Stimulated activated naive B cell treated with anti-CD40 and anti-IgM and Interleukin-4, amounts not matched to agents 10 μg/mL and 1 μg/mL and 100 μg/mL, for 72 hours (primary cell): ENCODE results near the gene SNRNP25.

Source experiments
- ATAC-seq, 2 donors: fragments of 150-1000 bp; cut with Tn5 transposase; replicated peaks; 2 replicates each; pipeline ENCODE4 v1.10.0; 2021; ENCODE audit warnings: moderate library complexity in 1 of 2
- DNase-seq: peaks from one replicate; pipeline ENCODE4 v3.0.0; 2021
- H3K27ac Mint-ChIP-seq: one replicate; pipeline ENCODE4 v1.8.0; 2022; ENCODE audit warnings: mild to moderate bottlenecking, mixed read lengths
- H3K27me3 Mint-ChIP-seq, 2 donors: one replicate each; pipeline ENCODE4 v1.8.0; 2022; ENCODE audit warnings: mixed read lengths in 2 of 2
- H3K36me3 Mint-ChIP-seq, 2 donors: one replicate each; pipeline ENCODE4 v1.8.0; 2022; ENCODE audit warnings: mixed read lengths in 2 of 2, mild to moderate bottlenecking in 1 of 2
- H3K4me1 Mint-ChIP-seq, 2 donors: one replicate each; pipeline ENCODE4 v1.8.0; 2022; ENCODE audit warnings: mixed read lengths in 2 of 2, mild to moderate bottlenecking in 1 of 2
- H3K4me3 Mint-ChIP-seq, 2 donors: one replicate each; pipeline ENCODE4 v1.8.0; 2022; ENCODE audit warnings: mild to moderate bottlenecking in 2 of 2, mixed read lengths in 2 of 2, moderate library complexity in 1 of 2
- H3K9me3 Mint-ChIP-seq, 2 donors: one replicate each; pipeline ENCODE4 v1.8.0; 2022; ENCODE audit warnings: mixed read lengths in 2 of 2, mild to moderate bottlenecking in 1 of 2

Gene SNRNP25

GRCh38 chr16:84718-85406 lies 31.2 kb downstream of the SNRNP25 start:
- Mint-ChIP-seq H3K27me3 (no peaks in the 10 kb centered on the region), H3K9me3 (no peaks in the 10 kb centered on the region), H3K27ac (peak overlapping the region; percentile 88), H3K4me3 (peak overlapping the region; percentile 66 to 75), H3K36me3 (peaks cover 55 to 59% of the 10 kb centered on the region in 2 donors), H3K4me1 (peaks cover 39 to 57% of the 10 kb centered on the region in 2 donors)
- ATAC-seq, result peak; percentile 88 to 90
- DNase-seq, result peak; percentile 86

- Mint-ChIP-seq H3K27ac (peak overlapping the region; percentile 88), H3K36me3 (peaks cover 56 to 59% of the 10 kb centered on the region in 2 donors), H3K4me3 (no peak overlapping the region), H3K9me3 (no peaks in the 10 kb centered on the region), H3K27me3 (no peaks in the 10 kb centered on the region), H3K4me1 (peaks cover 41 to 56% of the 10 kb centered on the region in 2 donors)
- ATAC-seq (no peak), DNase-seq (no peak)
These were observed 31.8 kb downstream of the SNRNP25 start for GRCh38 chr16:85407-85782.

- Mint-ChIP-seq H3K27me3 (no peaks in the 10 kb centered on the region), H3K36me3 (peaks cover 58% of the 10 kb centered on the region in 2 donors), H3K4me1 (peaks cover 41 to 56% of the 10 kb centered on the region in 2 donors), H3K9me3 (no peaks in the 10 kb centered on the region), H3K4me3 (peak overlapping the region in 1 of 2 donors; percentile 19), H3K27ac (peak overlapping the region; percentile 88)
- no peak for DNase-seq
- ATAC-seq, result no peak
These were observed 32.2 kb downstream of the SNRNP25 start for GRCh38 chr16:85865-86264.

- no peaks in the 10 kb centered on the region for H3K9me3 Mint-ChIP-seq
- no peak for ATAC-seq
These were observed 32.9 kb downstream of the SNRNP25 start for GRCh38 chr16:86483-86952.

GRCh38 chr16:88613-89012 lies 35.0 kb downstream of the SNRNP25 start:
- H3K27me3 Mint-ChIP-seq, result no peaks in the 10 kb centered on the region
- H3K4me3 Mint-ChIP-seq, result no peak overlapping the region
- peaks cover 26 to 42% of the 10 kb centered on the region in 2 donors for H3K4me1 Mint-ChIP-seq
- peaks cover 49 to 51% of the 10 kb centered on the region in 2 donors for H3K36me3 Mint-ChIP-seq
- ATAC-seq, result no peak
- no peak for DNase-seq
- H3K9me3 Mint-ChIP-seq, result no peaks in the 10 kb centered on the region
- H3K27ac Mint-ChIP-seq, result no peak overlapping the region

More at GRCh38 chr16:86483-86952, 32.9 kb downstream of the SNRNP25 start:
- H3K4me3 Mint-ChIP-seq, result peak overlapping the region in 1 of 2 donors; percentile 19
- no peaks in the 10 kb centered on the region for H3K27me3 Mint-ChIP-seq
- peaks cover 55% of the 10 kb centered on the region in 2 donors for H3K36me3 Mint-ChIP-seq
- DNase-seq, result no peak
- peak overlapping the region; percentile 88 for H3K27ac Mint-ChIP-seq
- H3K4me1 Mint-ChIP-seq, result peaks cover 38 to 52% of the 10 kb centered on the region in 2 donors

- peak overlapping the region; percentile 82 for H3K27ac Mint-ChIP-seq
- H3K4me1 Mint-ChIP-seq, result peaks cover 17 to 31% of the 10 kb centered on the region in 2 donors
- H3K9me3 Mint-ChIP-seq, result no peaks in the 10 kb centered on the region
- ATAC-seq (no peak), DNase-seq (no peak)
- no peaks in the 10 kb centered on the region for H3K27me3 Mint-ChIP-seq
- no peak overlapping the region for H3K4me3 Mint-ChIP-seq
- peaks cover 43 to 45% of the 10 kb centered on the region in 2 donors for H3K36me3 Mint-ChIP-seq
These were observed 36.0 kb downstream of the SNRNP25 start for GRCh38 chr16:89391-90302.

GRCh38 chr16:91484-91883 lies 37.9 kb downstream of the SNRNP25 start:
- Mint-ChIP-seq H3K27ac (no peak overlapping the region), H3K36me3 (peaks cover 37 to 40% of the 10 kb centered on the region in 2 donors)
- DNase-seq, result no peak

GRCh38 chr16:92431-93339 lies 39.1 kb downstream of the SNRNP25 start:
- Mint-ChIP-seq H3K27ac (peak overlapping the region; percentile 51), H3K36me3 (peaks cover 32 to 38% of the 10 kb centered on the region in 2 donors), H3K9me3 (no peaks in the 10 kb centered on the region), H3K27me3 (no peaks in the 10 kb centered on the region), H3K4me1 (peaks cover 11 to 23% of the 10 kb centered on the region in 2 donors), H3K4me3 (no peak overlapping the region)
- DNase-seq (no peak), ATAC-seq (no peak)

More at GRCh38 chr16:91484-91883, 37.9 kb downstream of the SNRNP25 start:
- peaks cover 3 to 13% of the 10 kb centered on the region in 2 donors for H3K4me1 Mint-ChIP-seq
- H3K4me3 Mint-ChIP-seq, result no peak overlapping the region
- no peaks in the 10 kb centered on the region for H3K9me3 Mint-ChIP-seq
- no peaks in the 10 kb centered on the region for H3K27me3 Mint-ChIP-seq
- ATAC-seq, result no peak

- peaks cover 39 to 45% of the 10 kb centered on the region in 2 donors for H3K36me3 Mint-ChIP-seq
- H3K4me1 Mint-ChIP-seq, result peaks cover 14 to 26% of the 10 kb centered on the region in 2 donors
- H3K27ac Mint-ChIP-seq, result no peak overlapping the region
- DNase-seq, result no peak
- ATAC-seq, result no peak
- H3K27me3 Mint-ChIP-seq, result no peaks in the 10 kb centered on the region
- no peaks in the 10 kb centered on the region for H3K9me3 Mint-ChIP-seq
- H3K4me3 Mint-ChIP-seq, result no peak overlapping the region
These were observed 41.3 kb downstream of the SNRNP25 start for GRCh38 chr16:94918-95265.

- Mint-ChIP-seq H3K4me1 (peaks cover 11 to 18% of the 10 kb centered on the region in 2 donors), H3K36me3 (peaks cover 34 to 50% of the 10 kb centered on the region in 2 donors), H3K9me3 (no peaks in the 10 kb centered on the region), H3K27me3 (no peaks in the 10 kb centered on the region), H3K27ac (no peak overlapping the region), H3K4me3 (no peak overlapping the region)
- DNase-seq (peak; percentile 86), ATAC-seq (peak; percentile 95 to 96)
These were observed 43.3 kb downstream of the SNRNP25 start for GRCh38 chr16:96935-97381.

GRCh38 chr16:97822-98221 lies 44.2 kb downstream of the SNRNP25 start:
- Mint-ChIP-seq H3K36me3 (peaks cover 35 to 53% of the 10 kb centered on the region in 2 donors), H3K4me1 (peaks cover 11 to 13% of the 10 kb centered on the region in 2 donors), H3K27ac (no peak overlapping the region), H3K4me3 (no peak overlapping the region), H3K9me3 (no peaks in the 10 kb centered on the region), H3K27me3 (no peaks in the 10 kb centered on the region)
- DNase-seq (no peak), ATAC-seq (no peak)

GRCh38 chr16:100989-101388 lies 47.4 kb downstream of the SNRNP25 start:
- Mint-ChIP-seq H3K4me3 (no peak overlapping the region), H3K27ac (no peak overlapping the region), H3K36me3 (peaks cover 35 to 58% of the 10 kb centered on the region in 2 donors), H3K4me1 (peaks cover 11 to 13% of the 10 kb centered on the region in 2 donors), H3K9me3 (no peaks in the 10 kb centered on the region), H3K27me3 (no peaks in the 10 kb centered on the region)
- ATAC-seq (no peak), DNase-seq (no peak)

GRCh38 chr16:101586-101985 lies 48.0 kb downstream of the SNRNP25 start:
- Mint-ChIP-seq H3K4me3 (no peak overlapping the region), H3K36me3 (peaks cover 36 to 59% of the 10 kb centered on the region in 2 donors), H3K27ac (no peak overlapping the region), H3K4me1 (peaks cover 11 to 13% of the 10 kb centered on the region in 2 donors), H3K27me3 (no peaks in the 10 kb centered on the region), H3K9me3 (no peaks in the 10 kb centered on the region)
- DNase-seq, result no peak
- no peak for ATAC-seq
